ENCODE measurements around the gene PHYHIPL.

GRCh38 chr10:59258890-59259289, 82.4 kb downstream of the PHYHIPL start:
- TF ChIP-seq, protein P1, sequence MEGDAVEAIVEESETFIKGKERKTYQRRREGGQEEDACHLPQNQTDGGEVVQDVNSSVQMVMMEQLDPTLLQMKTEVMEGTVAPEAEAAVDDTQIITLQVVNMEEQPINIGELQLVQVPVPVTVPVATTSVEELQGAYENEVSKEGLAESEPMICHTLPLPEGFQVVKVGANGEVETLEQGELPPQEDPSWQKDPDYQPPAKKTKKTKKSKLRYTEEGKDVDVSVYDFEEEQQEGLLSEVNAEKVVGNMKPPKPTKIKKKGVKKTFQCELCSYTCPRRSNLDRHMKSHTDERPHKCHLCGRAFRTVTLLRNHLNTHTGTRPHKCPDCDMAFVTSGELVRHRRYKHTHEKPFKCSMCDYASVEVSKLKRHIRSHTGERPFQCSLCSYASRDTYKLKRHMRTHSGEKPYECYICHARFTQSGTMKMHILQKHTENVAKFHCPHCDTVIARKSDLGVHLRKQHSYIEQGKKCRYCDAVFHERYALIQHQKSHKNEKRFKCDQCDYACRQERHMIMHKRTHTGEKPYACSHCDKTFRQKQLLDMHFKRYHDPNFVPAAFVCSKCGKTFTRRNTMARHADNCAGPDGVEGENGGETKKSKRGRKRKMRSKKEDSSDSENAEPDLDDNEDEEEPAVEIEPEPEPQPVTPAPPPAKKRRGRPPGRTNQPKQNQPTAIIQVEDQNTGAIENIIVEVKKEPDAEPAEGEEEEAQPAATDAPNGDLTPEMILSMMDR (IDR thresholded peaks at IDR 0.05; ENCODE audit: insufficient read depth, low read depth, low read length): no peak
- no peak for TF ChIP-seq EZH2 (IDR thresholded peaks at IDR 0.05; ENCODE audit: insufficient read depth, low read length)
